Lower lobe of right lung (tissue), 2 donors: Measurements from ENCODE around the gene TNPO3. TPM values are rescaled to one million over a fixed set of nuclear protein-coding genes. Genes with fewer than 3 reads are reported as not detected.
"Not testable (repeated sequence)": the region's sequence is repeated elsewhere in the genome, so short reads cannot be mapped to it uniquely, and the experiment has no call there.

Source experiments
- ATAC-seq, 2 donors: fragments of 200-7000 bp; cut with Tn5 transposase; one replicate each; pipeline ENCODE4 v1.9.1; 2020 to 2022; ENCODE audit warnings: mild to moderate bottlenecking in 2 of 2, moderate library complexity in 2 of 2
- DNase-seq: peaks from one replicate; pipeline ENCODE4 v3.0.0-alpha.2; 2020
- H3K27ac ChIP-seq: fragments of 200-600 bp; one replicate; pipeline ENCODE4 v1.8.0; 2022
- H3K27me3 ChIP-seq: fragments of 200-600 bp; one replicate; pipeline ENCODE4 v1.8.0; 2022; ENCODE audit warnings: low read depth
- H3K36me3 ChIP-seq: fragments of 200-600 bp; one replicate; pipeline ENCODE4 v1.8.0; 2022; ENCODE audit warnings: mild to moderate bottlenecking
- H3K4me1 ChIP-seq: fragments of 200-600 bp; one replicate; pipeline ENCODE4 v1.8.0; 2022
- H3K4me3 ChIP-seq: fragments of 200-600 bp; one replicate; pipeline ENCODE4 v1.8.0; 2022; ENCODE audit warnings: mild to moderate bottlenecking
- H3K9me3 ChIP-seq: fragments of 200-600 bp; one replicate; pipeline ENCODE4 v1.8.0; 2022
- CTCF ChIP-seq: fragments of 200-600 bp; IDR thresholded peaks from one replicate; pipeline ENCODE4 v1.8.0; 2022; ENCODE audit warnings: antibody characterized with exemption, mild to moderate bottlenecking
- intact Hi-C: fragments of 100-400 bp; cut with DNase I; formaldehyde crosslinking; loops from one replicate; pipeline ENCODE4 v1.11.0; 2022
- total RNA-seq: library from RNA; stranded (reverse); fragmentation: NEBNext Ultra II Directional; extraction: Animal tissue kit (Norgen Biotek cat#: 25700); gene quantifications from one replicate; pipeline ENCODE4 v1.2.1, GENCODE V29; 2021
- donor health status: DM: no; HTN: yes; CAD: no; lungs with severe emphysema.

TNPO3 gene
- total RNA-seq, 1 donor from 2014 or later: 37.0 TPM

GRCh38 chr7:128915841-128916642 lies 138.9 kb downstream of the TNPO3 start:
- H3K27me3 ChIP-seq: peaks cover 55% of the 10 kb centered on the region
- no peak for ATAC-seq
- H3K9me3 ChIP-seq: no peaks in the 10 kb centered on the region
- H3K4me1 ChIP-seq: peaks cover 11% of the 10 kb centered on the region
- TF ChIP-seq CTCF: no peak
- DNase-seq: no peak
- peak overlapping the region; percentile 39 for H3K4me3 ChIP-seq
- intact Hi-C loops: no loop called here
- no peak overlapping the region for H3K27ac ChIP-seq
- H3K36me3 ChIP-seq: no peaks in the 10 kb centered on the region

- Histone ChIP-seq H3K4me3 (peak overlapping the region; percentile 39), H3K36me3 (no peaks in the 10 kb centered on the region), H3K27me3 (peaks cover 60% of the 10 kb centered on the region), H3K9me3 (no peaks in the 10 kb centered on the region), H3K27ac (no peak overlapping the region), H3K4me1 (peaks cover 13% of the 10 kb centered on the region)
- DNase-seq (no peak), ATAC-seq (no peak)
- no peak for TF ChIP-seq CTCF
- intact Hi-C loops: no loop called here
Observed at GRCh38 chr7:128915271-128915819, 139.6 kb downstream of the TNPO3 start.

GRCh38 chr7:128914566-128915151 lies 140.3 kb downstream of the TNPO3 start:
- H3K4me1 ChIP-seq: peaks cover 19% of the 10 kb centered on the region
- no peak overlapping the region for H3K27ac ChIP-seq
- no peak for TF ChIP-seq CTCF
- ATAC-seq: no peak
- peaks cover 67% of the 10 kb centered on the region for H3K27me3 ChIP-seq
- intact Hi-C loops: no loop called here
- H3K9me3 ChIP-seq: no peaks in the 10 kb centered on the region
- no peak overlapping the region for H3K4me3 ChIP-seq
- no peaks in the 10 kb centered on the region for H3K36me3 ChIP-seq
- no peak for DNase-seq

- Histone ChIP-seq H3K36me3 (no peaks in the 10 kb centered on the region), H3K4me1 (peaks cover 21% of the 10 kb centered on the region), H3K27me3 (peaks cover 70% of the 10 kb centered on the region), H3K4me3 (no peak overlapping the region), H3K27ac (no peak overlapping the region), H3K9me3 (no peaks in the 10 kb centered on the region)
- no peak for ATAC-seq
- no peak for TF ChIP-seq CTCF
- no peak for DNase-seq
- intact Hi-C loops: no loop called here
Observed at GRCh38 chr7:128913870-128914565, 140.9 kb downstream of the TNPO3 start.

- ATAC-seq, DNase-seq, intact Hi-C loops, H3K4me3 ChIP-seq, H3K36me3 ChIP-seq, H3K27ac ChIP-seq, H3K9me3 ChIP-seq: not testable (repeated sequence)
- Histone ChIP-seq H3K27me3 (peaks cover 76% of the 10 kb centered on the region), H3K4me1 (peaks cover 21% of the 10 kb centered on the region)
Observed at GRCh38 chr7:128912709-128913495, 142.0 kb downstream of the TNPO3 start.
